A549 (cell line): ENCODE results near the gene INPP5B. TPM values are rescaled to one million over a fixed set of nuclear protein-coding genes. Genes with fewer than 3 reads are reported as not detected.

Source experiments
- ATAC-seq, 2 experiments: fragments of 200-7000 bp in 1 of 2; fragments of >200 bp in 1 of 2; cut with Nextera tagmentation in 1 of 2; cut with Tn5 transposase in 1 of 2; 3 replicates each; pipeline versions ENCODE4 v1.8.0 to v1.9.1; 2018 to 2020; ENCODE audit warnings: mild to moderate bottlenecking in 1 of 2, moderate library complexity in 1 of 2
- CTCF ChIA-PET: fragments of 300-600 bp; sonication (Branson Sonifier 250); formaldehyde crosslinking; extraction: SDS; loops from one replicate; lab custom pipeline; 2021; ENCODE audit warnings: antibody characterized with exemption, inconsistent platforms; lab: Yijun Ruan, JAX
- POLR2A ChIA-PET: fragments of 350-600 bp; formaldehyde crosslinking; extraction: SDS; loops from one replicate; lab custom pipeline; 2021; ENCODE audit warnings: antibody characterized with exemption, inconsistent platforms; lab: Yijun Ruan, JAX
- DNase-seq, 2 experiments: peaks; one replicate each; pipeline versions ENCODE4 v3.0.0 to v3.0.0-alpha.2; 2011 to 2016; ENCODE audit warnings: low read depth in 1 of 2, low spot score in 1 of 2
- FAIRE-seq: peaks from 2 replicates; lab custom pipeline; 2011; peaks lifted over from hg19 to GRCh38; lab: Jason Lieb, UNC
- H3K27ac ChIP-seq, 2 experiments: fragments of >200 bp; sonication (Bioruptor Twin); formaldehyde crosslinking; 3 replicates each; pipeline ENCODE4 v1.5.1; 2016 to 2017
- H3K4me1 ChIP-seq: fragments of >200 bp; sonication (Bioruptor Twin); formaldehyde crosslinking; 3 replicates; pipeline ENCODE4 v1.6.1; 2016
- H3K4me2 ChIP-seq: fragments of >200 bp; sonication (Bioruptor Twin); formaldehyde crosslinking; 3 replicates; pipeline ENCODE4 v1.6.1; 2016
- H3K4me3 ChIP-seq: fragments of >200 bp; sonication (Bioruptor Twin); formaldehyde crosslinking; 3 replicates; pipeline ENCODE4 v1.5.1; 2016
- H3K9me3 ChIP-seq: fragments of >200 bp; sonication (Bioruptor Twin); formaldehyde crosslinking; 3 replicates; pipeline ENCODE4 v1.6.1; 2016
- ATOH8 ChIP-seq: fragments of 250-450 bp; sonication (Bioruptor Pico); IDR thresholded peaks from 2 replicates; pipeline ENCODE4 v1.5.0; 2020; ENCODE audit warnings: low read depth, mild to moderate bottlenecking, moderate library complexity
- BHLHE40 ChIP-seq: IDR thresholded peaks from 2 replicates; pipeline ENCODE4 v1.6.1; 2012; ENCODE audit warnings: low read depth, low read length, inconsistent platforms
- CBX2 ChIP-seq: fragments of 200-600 bp; sonication (generic); IDR thresholded peaks from 2 replicates; pipeline ENCODE4 v1.6.1; 2016; ENCODE audit warnings: low read depth, mild to moderate bottlenecking, borderline replicate concordance
- CBX8 ChIP-seq: fragments of 200-600 bp; sonication (generic); IDR thresholded peaks from 2 replicates; pipeline ENCODE4 v1.6.1; 2016
- CTCF ChIP-seq: fragments of >200 bp; sonication (Bioruptor Twin); formaldehyde crosslinking; IDR thresholded peaks from 3 replicates; pipeline ENCODE4 v1.5.1; 2016
- E2F6 ChIP-seq: IDR thresholded peaks from 2 replicates; pipeline ENCODE4 v1.6.1; 2012; ENCODE audit warnings: low read depth, borderline replicate concordance
- EP300 ChIP-seq, 2 experiments: fragments of >200 bp; sonication (Bioruptor Twin); formaldehyde crosslinking; IDR thresholded peaks; 2 replicates in 1 of 2; 3 replicates in 1 of 2; pipeline ENCODE4 v1.6.1; 2016 to 2017
- FOSB ChIP-seq: fragments of 250-450 bp; sonication (Bioruptor Pico); IDR thresholded peaks from 2 replicates; pipeline ENCODE4 v1.5.0; 2020; ENCODE audit warnings: mild to moderate bottlenecking, moderate library complexity
- FOXS1 ChIP-seq: fragments of 250-450 bp; sonication (Bioruptor Pico); IDR thresholded peaks from 2 replicates; pipeline ENCODE4 v1.5.0; 2020; ENCODE audit warnings: mild to moderate bottlenecking, moderate library complexity
- GATA3 ChIP-seq: IDR thresholded peaks from 2 replicates; pipeline ENCODE4 v1.6.1; 2012; ENCODE audit warnings: borderline replicate concordance
- HDAC2 ChIP-seq: fragments of 200-600 bp; sonication (generic); IDR thresholded peaks from 2 replicates; pipeline ENCODE4 v1.6.1; 2016
- HOXA7 ChIP-seq: fragments of 250-450 bp; sonication (Bioruptor Pico); IDR thresholded peaks from 2 replicates; pipeline ENCODE4 v1.5.0; 2020; ENCODE audit warnings: mild to moderate bottlenecking, moderate library complexity
- HOXB13 ChIP-seq: fragments of 250-450 bp; sonication (Bioruptor Pico); IDR thresholded peaks from 2 replicates; pipeline ENCODE4 v1.5.0; 2020; ENCODE audit warnings: low read depth, mild to moderate bottlenecking, moderate library complexity
- JUN ChIP-seq, 2 experiments: fragments of >200 bp; sonication (Bioruptor Twin); formaldehyde crosslinking; IDR thresholded peaks; 2 replicates in 1 of 2; 3 replicates in 1 of 2; pipeline ENCODE4 v1.6.1; 2016 to 2017
- MAFK ChIP-seq: fragments of 450-650 bp; IDR thresholded peaks from 2 replicates; pipeline ENCODE4 v1.6.1; 2014; ENCODE audit not compliant: partially characterized antibody
- SMC3 ChIP-seq: fragments of >200 bp; sonication (Bioruptor Twin); formaldehyde crosslinking; IDR thresholded peaks from 3 replicates; pipeline ENCODE4 v1.6.1; 2018; ENCODE audit warnings: inconsistent platforms
- SREBF2 ChIP-seq: fragments of 450-650 bp; IDR thresholded peaks from 2 replicates; pipeline ENCODE4 v1.6.1; 2014; ENCODE audit warnings: mild to moderate bottlenecking, moderate library complexity
- TFCP2L1 ChIP-seq: fragments of 250-450 bp; sonication (Bioruptor Pico); IDR thresholded peaks from 2 replicates; pipeline ENCODE4 v1.5.0; 2021; ENCODE audit warnings: mild to moderate bottlenecking
- ZC3H11A ChIP-seq: fragments of 450-650 bp; IDR thresholded peaks from 2 replicates; pipeline ENCODE4 v1.6.1; 2014; ENCODE audit warnings: antibody characterized with exemption, mild to moderate bottlenecking
- WGBS: methylation state at CpG from one replicate; pipeline ENCODE4 v1.1.6; 2017; ENCODE audit errors: missing lambda C conversion rate; 5-methylcytosine and 5-hydroxymethylcytosine counted together
- polyA plus RNA-seq, 4 experiments: library from polyadenylated mRNA; depleted of rRNA in 3 of 4; stranded (reverse); fragments of >200 nt; fragmentation: RNase III in 1 of 4; extraction: RNeasy Plus Mini Kit Qiagen cat#74134 plus additional on column Dnase treatment in 1 of 4; gene quantifications; 2 replicates in 3 of 4; 3 replicates in 1 of 4; pipeline ENCODE4 v1.2.3, GENCODE V29; 2011 to 2017
- TF ChIP-seq, protein P1 (sequence below): IDR thresholded peaks from 2 replicates; pipeline ENCODE4 v1.6.1; 2012
- TF ChIP-seq, protein P2 (sequence below): fragments of 250-450 bp; sonication (Bioruptor Pico); IDR thresholded peaks from 2 replicates; pipeline ENCODE4 v1.5.0; 2021; ENCODE audit warnings: mild to moderate bottlenecking, moderate library complexity, borderline replicate concordance
- TF ChIP-seq, protein P3 (sequence below): fragments of >200 bp; sonication (Bioruptor Twin); formaldehyde crosslinking; IDR thresholded peaks from 3 replicates; pipeline ENCODE4 v1.6.1; 2016

Gene INPP5B
- polyA plus RNA-seq, 2 of the 4 experiments (the other 2 are of a cell fraction): 4.9 to 11.1 TPM

DNA sequence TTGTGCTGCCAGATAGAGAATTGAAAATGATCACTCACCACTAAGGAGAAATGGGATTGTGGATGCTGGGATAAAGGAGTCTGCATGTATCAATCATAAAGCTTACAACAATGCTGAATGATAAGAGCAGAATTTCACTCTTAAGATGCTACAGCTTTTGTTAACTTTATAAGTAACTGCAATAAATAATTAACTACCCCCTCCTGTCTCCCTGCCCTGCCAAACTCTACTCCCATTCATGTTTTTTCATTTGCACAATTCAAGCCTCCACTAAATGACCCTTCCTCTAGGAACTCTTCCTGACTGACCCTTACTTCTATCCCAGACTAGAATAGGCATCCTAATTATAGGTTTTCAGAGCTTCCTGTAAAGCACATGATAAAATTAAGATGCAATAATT is 102.3 kb downstream of the INPP5B start:
- Histone ChIP-seq H3K27ac (no peak overlapping the region), H3K4me2 (peak overlapping the region; percentile 50), H3K4me3 (no peak overlapping the region), H3K4me1 (peaks cover 23% of the 10 kb centered on the region), H3K9me3 (no peaks in the 10 kb centered on the region)
- no peak for DNase-seq
- POLR2A ChIA-PET: no interaction called here
- CTCF ChIA-PET: no interaction called here
- FAIRE-seq: no peak
- ATAC-seq: no peak
- TF ChIP-seq CTCF (no peak), CBX2 (no peak)

- Histone ChIP-seq H3K4me2 (no peak overlapping the region), H3K4me1 (peaks cover 23% of the 10 kb centered on the region), H3K9me3 (no peaks in the 10 kb centered on the region), H3K4me3 (no peak overlapping the region), H3K27ac (no peak overlapping the region)
- FAIRE-seq: no peak
- TF ChIP-seq BHLHE40: no peak
- TF ChIP-seq CBX8: no peak
- no peak for TF ChIP-seq JUN (IDR thresholded peaks at IDR 0.05)
- TF ChIP-seq, protein P1, sequence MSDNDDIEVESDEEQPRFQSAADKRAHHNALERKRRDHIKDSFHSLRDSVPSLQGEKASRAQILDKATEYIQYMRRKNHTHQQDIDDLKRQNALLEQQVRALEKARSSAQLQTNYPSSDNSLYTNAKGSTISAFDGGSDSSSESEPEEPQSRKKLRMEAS: no peak
- TF ChIP-seq HOXB13 (CRISPR knock-in tag): no peak
- no peak for TF ChIP-seq ATOH8
- TF ChIP-seq EP300 (IDR thresholded peaks at IDR 0.05): no peak
- no peak for TF ChIP-seq TFCP2L1 (CRISPR knock-in tag)
- no peak for TF ChIP-seq FOXS1 (CRISPR knock-in tag)
- TF ChIP-seq MAFK: no peak
- no peak for TF ChIP-seq E2F6
- TF ChIP-seq, protein P2, sequence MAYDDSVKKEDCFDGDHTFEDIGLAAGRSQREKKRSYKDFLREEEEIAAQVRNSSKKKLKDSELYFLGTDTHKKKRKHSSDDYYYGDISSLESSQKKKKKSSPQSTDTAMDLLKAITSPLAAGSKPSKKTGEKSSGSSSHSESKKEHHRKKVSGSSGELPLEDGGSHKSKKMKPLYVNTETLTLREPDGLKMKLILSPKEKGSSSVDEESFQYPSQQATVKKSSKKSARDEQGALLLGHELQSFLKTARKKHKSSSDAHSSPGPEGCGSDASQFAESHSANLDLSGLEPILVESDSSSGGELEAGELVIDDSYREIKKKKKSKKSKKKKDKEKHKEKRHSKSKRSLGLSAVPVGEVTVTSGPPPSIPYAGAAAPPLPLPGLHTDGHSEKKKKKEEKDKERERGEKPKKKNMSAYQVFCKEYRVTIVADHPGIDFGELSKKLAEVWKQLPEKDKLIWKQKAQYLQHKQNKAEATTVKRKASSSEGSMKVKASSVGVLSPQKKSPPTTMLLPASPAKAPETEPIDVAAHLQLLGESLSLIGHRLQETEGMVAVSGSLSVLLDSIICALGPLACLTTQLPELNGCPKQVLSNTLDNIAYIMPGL (CRISPR knock-in tag): no peak
- TF ChIP-seq HOXA7: no peak
- no peak for TF ChIP-seq SREBF2
- TF ChIP-seq FOSB: no peak
- DNase-seq: no peak
- WGBS: 85% methylated on average over 3 of the region's 3 CpGs
- no peak for ATAC-seq
- CTCF ChIA-PET: interaction anchor here (1.0 kb wide), 1 partner anchor 10 kb away, joined by 3 read pairs; no protein-coding TSS in a partner anchor
- POLR2A ChIA-PET: no interaction called here
These were observed 105.2 kb downstream of the INPP5B start for GRCh38 chr1:37841652-37842051.

DNA sequence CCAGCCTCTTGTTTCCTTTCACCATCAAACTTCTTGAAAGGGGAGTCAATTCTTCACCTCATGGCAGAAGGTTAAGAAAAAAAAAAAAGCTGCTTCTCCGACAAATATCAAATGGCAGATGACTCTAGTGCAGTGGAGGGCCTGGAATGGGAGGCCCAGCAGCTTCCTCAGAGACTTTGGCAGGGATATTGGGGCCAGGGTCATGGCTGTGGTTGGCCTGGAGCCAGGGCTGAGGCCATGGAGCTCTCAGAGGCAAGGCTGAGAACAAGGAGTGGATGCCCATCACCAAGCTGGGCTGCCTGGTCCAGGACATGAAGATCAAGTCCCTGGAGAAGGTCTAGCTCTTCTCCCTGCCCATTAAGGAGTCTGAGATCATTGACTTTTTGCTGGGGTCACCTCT is 106.1 kb downstream of the INPP5B start:
- WGBS: 85% methylated on average over 1 of the region's 1 CpG
- no peak for ATAC-seq
- no peak for TF ChIP-seq SMC3
- no peak for TF ChIP-seq ZC3H11A
- TF ChIP-seq HDAC2: no peak
- TF ChIP-seq E2F6: no peak
- TF ChIP-seq, protein P3, sequence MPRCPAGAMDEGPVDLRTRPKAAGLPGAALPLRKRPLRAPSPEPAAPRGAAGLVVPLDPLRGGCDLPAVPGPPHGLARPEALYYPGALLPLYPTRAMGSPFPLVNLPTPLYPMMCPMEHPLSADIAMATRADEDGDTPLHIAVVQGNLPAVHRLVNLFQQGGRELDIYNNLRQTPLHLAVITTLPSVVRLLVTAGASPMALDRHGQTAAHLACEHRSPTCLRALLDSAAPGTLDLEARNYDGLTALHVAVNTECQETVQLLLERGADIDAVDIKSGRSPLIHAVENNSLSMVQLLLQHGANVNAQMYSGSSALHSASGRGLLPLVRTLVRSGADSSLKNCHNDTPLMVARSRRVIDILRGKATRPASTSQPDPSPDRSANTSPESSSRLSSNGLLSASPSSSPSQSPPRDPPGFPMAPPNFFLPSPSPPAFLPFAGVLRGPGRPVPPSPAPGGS: no peak
- TF ChIP-seq CBX8: no peak
- TF ChIP-seq FOXS1 (CRISPR knock-in tag): no peak
- TF ChIP-seq EP300 (IDR thresholded peaks at IDR 0.05): no peak
- TF ChIP-seq GATA3: no peak
- TF ChIP-seq, all 56 proteins: peak for 0
- DNase-seq (no peak), FAIRE-seq (no peak)
- no peak overlapping the region for H3K27ac ChIP-seq
- no peak overlapping the region for H3K4me3 ChIP-seq
- H3K9me3 ChIP-seq: no peaks in the 10 kb centered on the region
- POLR2A ChIA-PET: no interaction called here
- no peak overlapping the region for H3K4me2 ChIP-seq
- peaks cover 19% of the 10 kb centered on the region for H3K4me1 ChIP-seq
- CTCF ChIA-PET: interaction anchor here (2.3 kb wide), 1 partner anchor 20 kb away, joined by 7 read pairs; no protein-coding TSS in a partner anchor
